ENCODE results near the gene APOBEC4.
A peak's percentile ranks its signal among the peaks of the same experiment; 100 is the strongest.
"Not testable (repeated sequence)": the region's sequence is repeated elsewhere in the genome, so short reads cannot be mapped to it uniquely, and the experiment has no call there.

Gene APOBEC4

DNA sequence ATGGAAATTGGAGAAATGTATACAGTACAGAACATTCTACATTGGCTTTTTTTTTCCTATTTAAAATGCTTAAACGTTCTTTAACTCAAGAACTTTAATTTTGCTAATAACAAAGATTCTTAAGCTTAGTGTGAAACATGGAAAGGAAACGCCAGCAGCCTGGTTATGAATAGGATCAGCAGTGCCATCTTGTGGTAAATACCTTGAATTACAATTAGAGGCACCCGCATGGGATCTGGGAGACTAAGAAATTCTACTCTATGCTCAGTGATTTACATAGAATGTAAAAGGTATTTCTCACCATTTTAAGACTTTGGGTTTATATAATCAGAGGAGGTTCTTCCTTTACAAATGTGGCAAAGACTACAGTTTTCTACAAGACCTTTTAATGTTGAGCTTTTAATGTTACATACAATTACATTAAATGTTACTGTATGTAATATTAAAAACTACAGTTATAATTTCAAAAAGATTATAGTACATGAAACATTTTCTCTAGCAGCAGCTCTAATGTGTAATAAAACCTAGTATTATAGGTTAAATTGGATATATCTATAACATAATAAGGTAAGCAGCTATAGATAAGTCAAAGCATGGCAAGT is 32.1 kb upstream of the APOBEC4 start:
- Mint-ChIP-seq H3K4me1 (no peaks in the 10 kb centered on the region), H3K4me3 (no peak overlapping the region), H3K9me3 (no peaks in the 10 kb centered on the region), H3K36me3 (no peaks in the 10 kb centered on the region), H3K27ac (no peak overlapping the region)
- DNase-seq (ENCODE audit: low spot score in 2 of 2), result no peak
- ATAC-seq, result peak; percentile 42

DNA sequence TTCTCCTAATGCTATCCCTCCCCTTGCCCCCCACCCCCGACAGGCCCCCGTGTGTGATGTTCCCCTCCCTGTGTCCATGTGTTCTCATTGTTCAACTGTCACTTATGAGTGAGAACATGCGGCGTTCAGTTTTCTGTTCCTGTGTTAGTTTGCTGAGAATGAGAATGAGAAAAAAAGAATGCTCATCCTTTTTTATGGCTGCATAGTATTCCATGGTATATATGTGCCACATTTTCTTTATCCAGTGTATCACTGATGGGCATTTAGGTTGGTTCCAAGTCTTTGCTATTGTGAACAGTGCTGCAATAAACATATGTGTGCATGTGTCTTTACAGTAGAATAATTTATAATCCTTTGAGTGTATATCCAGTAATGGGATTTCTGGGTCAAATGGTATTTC is 26.2 kb upstream of the APOBEC4 start:
- not testable (repeated sequence) for ATAC-seq; H3K9me3 Mint-ChIP-seq; H3K4me1 Mint-ChIP-seq; H3K27ac Mint-ChIP-seq; DNase-seq (ENCODE audit: low spot score in 2 of 2); H3K36me3 Mint-ChIP-seq; H3K4me3 Mint-ChIP-seq

DNA sequence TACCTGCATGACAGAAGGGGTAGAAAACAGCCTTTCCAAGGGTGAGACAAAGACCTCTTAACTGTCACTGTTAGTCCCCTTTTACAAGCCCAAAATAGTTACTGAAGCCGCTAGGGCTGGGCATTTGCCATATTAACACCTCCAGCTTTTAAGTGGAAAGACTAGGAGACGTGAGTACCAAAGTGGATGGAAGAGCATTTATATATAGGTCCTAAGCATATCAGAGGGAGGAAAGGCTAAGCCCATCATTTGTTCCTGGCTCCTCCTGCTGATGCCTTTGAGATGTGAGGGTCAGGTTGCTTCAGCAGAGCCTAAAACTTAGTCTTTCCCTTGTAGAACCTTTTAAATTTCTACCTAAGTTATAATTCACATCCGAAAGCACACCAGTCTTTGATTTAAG is 25.7 kb upstream of the APOBEC4 start:
- Mint-ChIP-seq H3K4me3 (no peak overlapping the region), H3K4me1 (no peaks in the 10 kb centered on the region), H3K36me3 (no peaks in the 10 kb centered on the region), H3K27ac (no peak overlapping the region), H3K9me3 (no peaks in the 10 kb centered on the region)
- DNase-seq (ENCODE audit: low spot score in 2 of 2) (no peak), ATAC-seq (no peak)

DNA sequence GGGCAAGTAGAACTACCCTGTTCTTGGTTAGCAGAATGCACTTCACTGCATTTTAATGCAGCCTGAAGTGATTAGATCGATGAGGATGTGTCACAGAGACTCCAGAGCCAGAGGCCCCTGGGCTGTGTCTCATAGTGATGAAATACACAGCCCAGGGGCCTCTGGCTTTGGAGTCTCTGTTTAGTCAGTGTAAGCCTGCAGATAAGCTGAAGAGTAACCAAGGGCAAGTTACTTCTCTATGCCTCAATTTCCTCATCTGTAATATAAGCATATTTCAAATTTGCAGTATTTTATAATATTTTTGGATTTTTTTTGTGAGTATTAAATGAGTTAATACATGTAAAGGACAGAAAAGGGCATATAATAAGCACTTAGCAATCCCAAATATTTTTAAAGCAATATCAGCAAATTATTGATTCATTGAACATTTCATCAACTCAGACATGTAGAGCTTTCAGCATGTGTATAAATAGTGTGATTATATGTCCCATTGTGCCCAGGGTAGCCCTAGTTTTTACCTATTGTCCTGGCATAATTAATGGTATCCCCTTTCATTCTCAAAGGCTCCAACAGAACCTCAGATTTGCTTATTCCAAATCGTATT is 23.6 kb upstream of the APOBEC4 start:
- H3K4me3 Mint-ChIP-seq, result no peak overlapping the region
- no peaks in the 10 kb centered on the region for H3K36me3 Mint-ChIP-seq
- ATAC-seq, result no peak
- no peaks in the 10 kb centered on the region for H3K4me1 Mint-ChIP-seq
- no peak for DNase-seq (ENCODE audit: low spot score in 2 of 2)
- H3K27ac Mint-ChIP-seq, result no peak overlapping the region
- no peaks in the 10 kb centered on the region for H3K9me3 Mint-ChIP-seq

DNA sequence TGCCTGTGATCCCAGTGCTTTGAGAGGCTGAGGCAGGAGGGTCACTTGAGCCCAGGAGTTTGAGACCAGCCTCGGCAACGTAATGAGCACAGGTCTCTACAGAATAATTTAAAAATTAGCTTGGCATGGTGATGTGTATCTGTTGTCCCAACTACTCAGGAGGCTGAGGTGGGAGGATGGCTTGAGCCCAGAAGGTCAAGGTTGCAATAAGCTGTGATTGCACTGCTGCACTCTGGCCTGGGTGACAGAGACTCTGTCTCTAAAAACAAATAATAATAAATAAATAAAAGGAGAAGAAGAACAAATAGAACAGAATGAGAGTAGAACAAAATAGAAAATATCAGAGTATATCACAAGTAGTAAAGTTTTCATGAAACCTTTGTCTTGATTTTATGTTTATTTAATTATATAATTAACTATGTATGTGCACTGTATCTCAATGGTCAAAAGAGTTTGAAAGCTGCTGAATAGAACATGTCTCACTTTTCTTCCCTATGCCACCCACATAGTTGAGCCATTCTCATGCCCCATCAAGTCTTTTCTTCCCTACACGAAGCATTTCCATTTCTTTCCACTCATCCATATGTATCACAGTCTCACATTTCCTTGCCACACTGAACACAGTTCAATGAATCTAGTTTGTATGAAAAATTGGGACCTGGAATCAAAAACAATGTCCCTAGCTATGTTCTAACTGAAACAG is 22.9 kb upstream of the APOBEC4 start:
- no peaks in the 10 kb centered on the region for H3K9me3 Mint-ChIP-seq
- no peak for ATAC-seq

DNA sequence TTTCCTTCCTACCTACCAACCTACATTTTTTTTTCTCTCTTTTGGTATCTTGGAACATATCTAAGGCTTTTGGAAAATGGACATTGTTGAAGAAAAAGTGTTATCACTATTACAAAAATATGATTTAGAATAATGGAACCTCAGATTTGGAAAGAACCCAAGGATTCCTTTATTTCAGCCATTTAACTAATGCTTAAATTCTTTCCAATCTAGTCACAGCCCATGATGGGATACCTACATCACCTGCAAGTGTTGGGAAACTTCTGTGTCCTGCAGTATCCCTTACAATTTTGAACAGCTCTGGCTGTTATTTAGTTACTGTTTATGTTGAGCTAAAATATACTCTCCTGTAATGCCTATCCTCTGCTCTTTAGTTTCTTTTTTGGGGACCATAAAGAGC is 22.3 kb upstream of the APOBEC4 start:
- ATAC-seq (no peak), DNase-seq (ENCODE audit: low spot score in 2 of 2) (no peak)
- H3K4me3 Mint-ChIP-seq, result no peak overlapping the region
- no peaks in the 10 kb centered on the region for H3K4me1 Mint-ChIP-seq
- H3K27ac Mint-ChIP-seq, result no peak overlapping the region
- no peaks in the 10 kb centered on the region for H3K36me3 Mint-ChIP-seq
- H3K9me3 Mint-ChIP-seq, result no peaks in the 10 kb centered on the region

More for the DNA sequence above, 22.9 kb upstream of the APOBEC4 start:
- DNase-seq (ENCODE audit: low spot score in 2 of 2), result no peak
- no peak overlapping the region for H3K4me3 Mint-ChIP-seq
- H3K4me1 Mint-ChIP-seq, result no peaks in the 10 kb centered on the region
- no peak overlapping the region for H3K27ac Mint-ChIP-seq
- H3K36me3 Mint-ChIP-seq, result no peaks in the 10 kb centered on the region

DNA sequence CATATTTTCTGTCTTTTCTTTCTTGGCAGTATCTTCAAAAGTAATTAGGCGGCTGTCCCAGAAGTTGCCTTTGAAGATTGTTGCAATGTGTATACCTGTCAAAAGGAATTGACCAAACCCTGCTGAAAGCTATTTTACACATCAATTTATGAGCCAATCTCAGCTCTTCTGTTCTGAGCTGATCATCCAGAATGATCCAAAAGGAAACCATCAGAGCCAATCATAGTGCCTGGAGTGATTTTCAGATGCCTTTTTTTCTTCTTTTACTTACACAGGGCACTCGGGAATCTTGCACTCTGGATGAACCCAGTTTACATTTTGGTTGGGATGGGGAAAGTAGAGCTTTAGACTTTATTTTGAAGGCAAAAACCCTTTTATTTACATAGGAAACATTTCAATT is 21.8 kb upstream of the APOBEC4 start:
- Mint-ChIP-seq H3K27ac (no peak overlapping the region), H3K4me1 (no peaks in the 10 kb centered on the region), H3K9me3 (no peaks in the 10 kb centered on the region), H3K36me3 (no peaks in the 10 kb centered on the region), H3K4me3 (no peak overlapping the region)
- DNase-seq (ENCODE audit: low spot score in 2 of 2), result no peak
- no peak for ATAC-seq

DNA sequence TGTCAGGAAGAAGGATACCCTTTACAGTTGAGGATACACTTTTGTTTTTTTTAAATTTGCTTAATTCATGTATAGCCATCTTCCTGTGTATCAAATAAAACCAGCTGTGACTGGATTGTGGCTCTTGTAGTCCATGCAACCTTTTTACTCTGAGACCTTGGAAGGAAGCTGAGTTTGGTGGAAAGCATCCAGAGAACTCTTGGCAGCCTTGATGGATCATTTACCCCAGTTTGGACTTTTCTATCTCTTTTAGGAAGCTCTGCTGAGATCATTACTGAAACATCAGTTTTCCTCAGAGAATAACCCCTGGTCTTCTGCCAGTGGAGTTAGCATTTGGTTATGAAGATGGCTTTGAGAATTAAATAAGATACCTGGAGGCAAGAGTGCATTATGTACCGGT is 21.2 kb upstream of the APOBEC4 start:
- Mint-ChIP-seq H3K4me1 (no peaks in the 10 kb centered on the region), H3K36me3 (no peaks in the 10 kb centered on the region), H3K27ac (no peak overlapping the region), H3K4me3 (no peak overlapping the region), H3K9me3 (no peaks in the 10 kb centered on the region)
- DNase-seq (ENCODE audit: low spot score in 2 of 2) (no peak), ATAC-seq (no peak)

DNA sequence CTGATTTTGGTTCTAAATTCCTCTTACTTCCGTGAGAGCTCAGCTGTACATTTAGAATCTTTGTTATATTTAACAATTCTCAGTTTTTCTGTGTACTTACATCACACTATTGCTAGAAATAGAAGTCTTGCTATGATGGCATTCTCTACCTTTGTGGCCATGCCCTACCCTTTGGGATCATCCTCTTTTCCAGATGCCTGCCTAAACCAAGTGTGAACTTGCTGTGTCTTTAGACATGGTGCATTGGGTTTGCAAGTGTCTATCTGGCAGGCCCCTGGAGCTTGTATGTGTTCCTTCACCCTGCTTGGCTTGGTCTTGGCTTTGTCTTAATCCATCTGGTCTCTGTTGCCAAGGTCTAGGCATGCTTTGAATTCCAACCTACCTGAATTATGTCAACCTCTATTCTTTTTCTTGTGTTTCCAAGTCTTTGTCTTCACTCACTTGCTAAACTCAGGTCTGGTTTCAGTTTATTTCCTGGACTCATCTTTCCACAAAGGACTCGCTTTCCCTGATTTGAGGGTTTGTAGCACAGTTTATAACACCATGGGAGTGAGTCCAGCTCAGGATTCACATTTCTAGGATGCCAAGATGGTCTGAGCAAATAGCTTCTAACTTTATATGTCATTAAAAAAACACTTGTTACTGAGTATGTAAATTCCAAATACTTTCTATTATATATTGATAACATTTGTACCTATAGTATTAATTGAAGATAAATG is 20.6 kb upstream of the APOBEC4 start:
- Mint-ChIP-seq H3K9me3 (no peaks in the 10 kb centered on the region), H3K4me1 (no peaks in the 10 kb centered on the region), H3K4me3 (no peak overlapping the region), H3K36me3 (no peaks in the 10 kb centered on the region), H3K27ac (no peak overlapping the region)
- ATAC-seq (no peak), DNase-seq (ENCODE audit: low spot score in 2 of 2) (no peak)

DNA sequence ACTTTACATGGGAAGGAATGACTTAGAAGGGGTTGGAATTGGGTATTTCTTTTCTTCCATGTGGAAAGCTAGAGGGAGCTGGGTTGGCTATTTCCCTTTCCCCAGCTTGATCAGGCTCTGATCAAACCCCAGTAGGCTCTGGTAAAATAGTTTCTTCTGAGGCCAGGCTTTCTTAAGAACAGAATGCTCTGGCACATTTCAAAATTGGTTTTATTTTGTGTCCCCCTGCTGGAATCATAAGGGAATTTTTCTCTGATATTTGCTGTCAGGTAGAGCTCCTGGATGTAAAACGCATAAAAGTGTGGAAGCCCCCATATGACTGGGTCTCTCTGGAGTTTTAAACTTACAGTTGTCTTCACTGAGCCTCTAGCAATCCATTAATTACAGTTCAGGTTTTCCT is 17.1 kb upstream of the APOBEC4 start:
- Mint-ChIP-seq H3K36me3 (no peaks in the 10 kb centered on the region), H3K4me1 (no peaks in the 10 kb centered on the region), H3K27ac (no peak overlapping the region), H3K4me3 (no peak overlapping the region), H3K9me3 (no peaks in the 10 kb centered on the region)
- DNase-seq (ENCODE audit: low spot score in 2 of 2), result no peak
- no peak for ATAC-seq

DNA sequence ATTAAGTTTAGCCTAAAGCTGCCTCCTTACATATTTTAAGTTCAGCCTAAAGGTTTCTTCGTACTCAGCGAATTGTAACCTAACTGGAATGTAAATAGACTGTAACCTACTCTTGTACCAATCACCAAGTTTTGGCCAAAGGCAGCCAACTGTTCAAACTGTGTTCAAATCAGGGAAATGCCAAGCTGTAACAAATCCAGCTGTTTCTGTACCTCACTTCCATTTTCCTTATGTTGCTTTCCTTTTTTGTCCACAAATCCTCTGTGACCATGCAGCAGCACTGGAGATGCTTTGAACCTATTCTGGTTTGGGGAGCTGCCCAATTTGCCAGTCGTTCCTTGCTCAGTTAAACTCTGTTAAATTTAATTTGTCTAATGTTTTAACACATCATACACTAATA is 3.2 kb upstream of the APOBEC4 start:
- ATAC-seq, result no peak
- no peak overlapping the region for H3K4me3 Mint-ChIP-seq
- no peaks in the 10 kb centered on the region for H3K36me3 Mint-ChIP-seq
- H3K4me1 Mint-ChIP-seq, result peaks cover 21% of the 10 kb centered on the region
- no peak overlapping the region for H3K27ac Mint-ChIP-seq
- no peak for DNase-seq (ENCODE audit: low spot score in 2 of 2)
- no peaks in the 10 kb centered on the region for H3K9me3 Mint-ChIP-seq

DNA sequence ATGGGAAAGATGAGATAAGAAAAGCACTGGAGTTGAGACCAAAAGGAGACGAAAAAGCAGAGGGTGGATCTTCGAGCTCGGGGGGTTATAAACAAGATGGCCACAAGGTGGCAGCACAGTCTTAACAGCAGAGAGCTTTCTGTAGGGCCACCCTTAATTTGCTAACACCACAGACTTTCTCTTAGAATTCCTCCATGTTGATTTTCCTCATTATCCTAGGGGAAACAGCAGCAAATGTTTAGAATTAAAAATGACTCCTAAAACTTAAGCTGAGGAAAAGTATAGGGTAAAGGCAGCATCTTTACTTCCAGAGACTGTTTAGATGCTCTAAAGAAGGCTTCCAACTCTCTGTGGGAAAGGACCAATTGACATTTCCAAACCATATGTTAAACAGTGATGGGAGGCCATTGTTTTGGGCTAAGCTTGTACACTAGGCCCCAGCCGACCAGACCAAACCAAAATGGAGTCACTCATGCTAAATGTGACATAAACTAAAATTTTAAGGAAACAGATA is 2.5 kb upstream of the APOBEC4 start:
- no peak overlapping the region for H3K4me3 Mint-ChIP-seq
- DNase-seq (ENCODE audit: low spot score in 2 of 2) (peak; percentile 54 to 82), ATAC-seq (peak; percentile 53)
- peaks cover 22% of the 10 kb centered on the region for H3K4me1 Mint-ChIP-seq
- no peaks in the 10 kb centered on the region for H3K36me3 Mint-ChIP-seq
- no peak overlapping the region for H3K27ac Mint-ChIP-seq
- H3K9me3 Mint-ChIP-seq, result no peaks in the 10 kb centered on the region

DNA sequence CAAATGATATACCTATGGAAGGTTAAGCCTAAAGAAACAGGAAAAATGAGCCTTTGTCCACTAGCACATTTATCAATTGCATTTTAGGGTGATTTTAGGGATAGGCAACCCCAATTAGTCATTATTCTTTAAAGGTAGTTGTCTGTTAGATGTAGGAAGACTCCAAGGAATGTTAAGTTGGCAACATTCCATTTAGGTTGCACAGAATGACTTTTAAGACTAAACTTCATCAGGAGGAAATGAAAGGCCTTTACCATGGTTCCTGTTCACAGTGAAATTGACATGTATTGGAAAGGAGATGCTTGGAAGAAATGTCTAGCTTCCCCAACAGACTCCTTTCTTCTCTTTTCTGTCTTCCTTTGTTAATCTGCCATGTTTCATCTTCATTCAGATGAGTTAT is 1.6 kb upstream of the APOBEC4 start:
- Mint-ChIP-seq H3K27ac (no peak overlapping the region), H3K9me3 (no peaks in the 10 kb centered on the region), H3K36me3 (no peaks in the 10 kb centered on the region), H3K4me3 (no peak overlapping the region), H3K4me1 (peaks cover 22% of the 10 kb centered on the region)
- DNase-seq (ENCODE audit: low spot score in 2 of 2), result no peak
- no peak for ATAC-seq

DNA sequence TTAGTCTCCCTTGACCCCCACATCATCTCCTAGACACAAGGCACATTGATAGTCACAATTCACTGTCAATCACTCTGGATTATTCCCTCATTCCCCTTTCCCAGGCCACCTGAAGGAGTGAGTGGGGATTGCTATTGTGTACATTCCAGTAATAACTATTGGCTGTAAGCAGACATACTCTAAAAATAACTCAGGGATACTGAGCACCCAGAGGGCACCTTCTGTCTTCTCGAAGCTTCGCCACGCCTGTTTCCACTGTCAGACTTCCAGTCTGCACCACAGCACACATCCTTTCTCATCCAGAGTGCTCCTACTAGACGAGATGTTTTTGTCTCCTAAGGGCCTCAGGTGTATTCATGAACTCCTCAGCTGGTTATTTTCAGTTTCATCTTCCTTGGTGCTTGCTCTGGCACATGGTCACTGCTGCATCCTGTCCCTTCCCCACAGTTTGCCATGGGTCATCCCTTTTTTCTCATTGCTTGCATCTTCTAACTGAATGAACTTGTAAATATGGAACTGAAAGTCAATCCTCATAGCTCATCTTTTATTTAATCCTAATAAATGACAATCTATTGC is 848 bp upstream of the APOBEC4 start:
- no peak for DNase-seq (ENCODE audit: low spot score in 2 of 2)
- no peaks in the 10 kb centered on the region for H3K9me3 Mint-ChIP-seq
- ATAC-seq, result no peak
- H3K27ac Mint-ChIP-seq, result no peak overlapping the region
- no peak overlapping the region for H3K4me3 Mint-ChIP-seq
- H3K4me1 Mint-ChIP-seq, result peaks cover 22% of the 10 kb centered on the region
- no peaks in the 10 kb centered on the region for H3K36me3 Mint-ChIP-seq

DNA sequence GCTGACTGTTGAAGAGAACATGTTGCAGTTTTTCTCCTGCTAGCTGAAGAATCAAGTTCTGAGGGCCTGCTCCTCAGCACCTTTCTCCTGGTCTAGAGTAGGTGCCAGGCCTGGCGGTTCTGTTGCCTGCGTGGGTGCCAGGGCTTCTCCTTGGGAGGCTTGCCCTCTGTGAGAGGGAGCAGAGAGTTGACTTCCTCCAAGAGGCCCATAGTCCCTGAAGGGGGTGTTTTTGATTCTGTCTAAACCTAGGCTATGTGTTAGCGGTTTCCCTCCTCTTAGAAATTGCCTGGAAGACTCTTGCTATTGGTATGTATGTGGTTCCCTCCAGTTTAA is 312 bp upstream of the APOBEC4 start:
- ATAC-seq, result no peak
- H3K9me3 Mint-ChIP-seq, result no peaks in the 10 kb centered on the region
- H3K4me1 Mint-ChIP-seq, result peaks cover 22% of the 10 kb centered on the region
- no peaks in the 10 kb centered on the region for H3K36me3 Mint-ChIP-seq
- no peak overlapping the region for H3K27ac Mint-ChIP-seq
- no peak for DNase-seq (ENCODE audit: low spot score in 2 of 2)
- no peak overlapping the region for H3K4me3 Mint-ChIP-seq

Measured in stimulated activated effector memory CD8-positive, alpha-beta T cell treated with anti-CD3 and anti-CD28 coated beads, Interleukin-12 subunit alpha, Interleukin-12 subunit beta, amount 100 ng/mL, for 72 hours (primary cell).